GM12878 (cell line): ENCODE results near the gene APCDD1. TPM values are rescaled to one million over a fixed set of nuclear protein-coding genes. Genes with fewer than 3 reads are reported as not detected.

Source experiments
- ATAC-seq: fragments of 200-7000 bp; cut with Tn5 transposase; 3 replicates; pipeline ENCODE4 v1.9.1; 2020; ENCODE audit warnings: mild to moderate bottlenecking, moderate library complexity
- BruUV-seq: library from RNA; stranded (reverse); fragments of 400-500 nt; replicated peaks from 2 replicates; lab custom pipeline; 2021; lab: Mats Ljungman, UMichigan
- CTCF ChIA-PET: fragments of 300-600 bp; sonication (Branson Sonifier 250); formaldehyde crosslinking; extraction: SDS; loops from one replicate; lab custom pipeline; 2021; ENCODE audit warnings: inconsistent platforms; lab: Yijun Ruan, JAX
- POLR2A ChIA-PET: fragments of 350-600 bp; formaldehyde crosslinking; extraction: SDS; loops from one replicate; lab custom pipeline; 2021; ENCODE audit warnings: inconsistent platforms; lab: Charles Lee
- RAD21 ChIA-PET: fragments of 300-600 bp; sonication (Branson Sonifier 250); formaldehyde crosslinking; loops from one replicate; lab custom pipeline; 2023; ENCODE audit warnings: antibody characterized with exemption; ENCODE audit not compliant: unreplicated experiment; lab: Charles Lee
- SMC1A ChIA-PET: fragments of 300-600 bp; sonication (Branson Sonifier 250); formaldehyde crosslinking; loops from one replicate; lab custom pipeline; 2023; ENCODE audit not compliant: unreplicated experiment, uncharacterized antibody; lab: Charles Lee
- DNase-seq: peaks from one replicate; pipeline ENCODE4 v3.0.0-alpha.2; 2011; ENCODE audit warnings: low read depth, low spot score
- FAIRE-seq: peaks from 3 replicates; lab custom pipeline; 2011; peaks lifted over from hg19 to GRCh38; lab: Jason Lieb, UNC
- H2AFZ ChIP-seq: 2 replicates; pipeline ENCODE4 v1.6.0; 2011; ENCODE audit warnings: low read depth, low read length, control low read depth; ENCODE audit not compliant: control insufficient read depth
- H3K27ac ChIP-seq: 2 replicates; pipeline ENCODE4 v1.5.1; 2011; ENCODE audit warnings: control low read depth; ENCODE audit not compliant: control insufficient read depth, insufficient read depth
- H3K27me3 ChIP-seq, 2 experiments: replicated peaks in 1 of 2; 2 replicates each; pipeline versions ENCODE4 v1.6.0 to v1.6.1; 2011; ENCODE audit warnings: low read length in 1 of 2; ENCODE audit not compliant: control insufficient read depth in 2 of 2, insufficient read depth in 2 of 2
- H3K36me3 ChIP-seq, 2 experiments: 2 replicates each; pipeline ENCODE4 v1.5.1; 2011; ENCODE audit warnings: low read length in 1 of 2; ENCODE audit not compliant: control insufficient read depth in 2 of 2, insufficient read depth in 2 of 2
- H3K4me1 ChIP-seq: 2 replicates; pipeline ENCODE4 v1.6.1; 2011; ENCODE audit warnings: mild to moderate bottlenecking, low read length, moderate library complexity, mixed read lengths; ENCODE audit not compliant: control insufficient read depth, insufficient read depth
- H3K4me2 ChIP-seq: 2 replicates; pipeline ENCODE4 v1.6.0; 2011; ENCODE audit warnings: control low read depth; ENCODE audit not compliant: control insufficient read depth, insufficient read depth
- H3K4me3 ChIP-seq: fragments of 200-600 bp; sonication (generic); 2 replicates; pipeline ENCODE4 v1.5.1; 2016
- H3K79me2 ChIP-seq: 2 replicates; pipeline ENCODE4 v1.6.0; 2011; ENCODE audit warnings: low read length; ENCODE audit not compliant: control insufficient read depth, insufficient read depth
- H3K9ac ChIP-seq: 2 replicates; pipeline ENCODE4 v1.8.0; 2011; ENCODE audit warnings: low read length, control low read depth, mixed read lengths; ENCODE audit not compliant: control insufficient read depth, insufficient read depth
- H3K9me3 ChIP-seq: replicated peaks from 3 replicates; pipeline ENCODE4 v1.5.1; 2011; ENCODE audit warnings: mild to moderate bottlenecking, low read length; ENCODE audit not compliant: control insufficient read depth, insufficient read depth
- H4K20me1 ChIP-seq: 2 replicates; pipeline ENCODE4 v1.6.0; 2011; ENCODE audit not compliant: control insufficient read depth, insufficient read depth
- BCL11A ChIP-seq: IDR thresholded peaks from 2 replicates; pipeline ENCODE4 v1.6.1; 2011; ENCODE audit warnings: low read depth, low read length
- CBFB ChIP-seq: IDR thresholded peaks from 2 replicates; pipeline ENCODE4 v1.6.1; 2016; ENCODE audit warnings: antibody characterized with exemption, low read depth
- E2F4 ChIP-seq: IDR thresholded peaks from 2 replicates; pipeline ENCODE4 v1.6.1; 2012; ENCODE audit warnings: low read depth, low read length, improper control_type of control experiment
- HCFC1 ChIP-seq: fragments of 150-350 bp; IDR thresholded peaks from 2 replicates; pipeline ENCODE4 v1.6.1; 2014; ENCODE audit warnings: low read length
- IRF5 ChIP-seq: fragments of 450-650 bp; IDR thresholded peaks from 2 replicates; pipeline ENCODE4 v1.6.1; 2017; ENCODE audit warnings: borderline replicate concordance
- MEF2B ChIP-seq: fragments of 450-650 bp; IDR thresholded peaks from 2 replicates; pipeline ENCODE4 v1.6.1; 2018; ENCODE audit warnings: mild to moderate bottlenecking, moderate library complexity; ENCODE audit not compliant: partially characterized antibody, poor library complexity, severe bottlenecking
- MYB ChIP-seq: fragments of 150-350 bp; IDR thresholded peaks from 2 replicates; pipeline ENCODE4 v1.6.1; 2014; ENCODE audit warnings: mild to moderate bottlenecking, low read depth, low read length, borderline replicate concordance
- MYC ChIP-seq: IDR thresholded peaks from 2 replicates; pipeline ENCODE4 v1.6.1; 2011; ENCODE audit warnings: mild to moderate bottlenecking, low read length, moderate library complexity, inconsistent platforms; ENCODE audit not compliant: insufficient read depth, insufficient replicate concordance, insufficient read length, severe bottlenecking
- POU2F2 ChIP-seq: IDR thresholded peaks from 3 replicates; pipeline ENCODE4 v1.6.1; 2011; ENCODE audit warnings: low read depth, mild to moderate bottlenecking, low read length, borderline replicate concordance
- TAF1 ChIP-seq: IDR thresholded peaks from 2 replicates; pipeline ENCODE4 v1.6.1; 2011; ENCODE audit warnings: mild to moderate bottlenecking, low read depth, low read length, borderline replicate concordance
- ZNF384 ChIP-seq: IDR thresholded peaks from 2 replicates; pipeline ENCODE4 v1.6.1; 2012; ENCODE audit warnings: low read depth, mild to moderate bottlenecking, low read length, improper control_type of control experiment, borderline replicate concordance
- WGBS: methylation state at CpG from one replicate; pipeline ENCODE4 v1.1.6; 2016; ENCODE audit warnings: low lambda C conversion rate; ENCODE audit not compliant: insufficient replicate concordance, insufficient coverage; ENCODE audit errors: missing lambda C conversion rate; 5-methylcytosine and 5-hydroxymethylcytosine counted together
- in situ Hi-C: fragments of 300-500 bp; cut with MboI; formaldehyde crosslinking; loops from 9 replicates; pipeline ENCODE4 v1.14.3; 2018; ENCODE audit warnings: mixed read lengths
- intact Hi-C: fragments of 100-400 bp; cut with micrococcal nuclease; formaldehyde crosslinking; loops from one replicate; pipeline ENCODE4 v1.14.2; 2022; ENCODE audit not compliant: unreplicated experiment
- polyA plus RNA-seq, 11 experiments: library from polyadenylated mRNA; depleted of rRNA in 4 of 11; unstranded in 6 of 11; stranded (reverse) in 5 of 11; fragments of >200 nt; fragmentation: Nextera tagmentation in 4 of 11; fragmentation: Illumina TruSeq in 1 of 11; extraction: Ambion mirVana in 4 of 11; extraction: Trizol in 1 of 11; gene quantifications; 1 replicate in 1 of 11; 2 replicates in 10 of 11; pipeline versions ENCODE4 v1.2.1 to v1.2.3, GENCODE V29; 2011 to 2016; ENCODE audit warnings: inconsistent platforms in 2 of 11, missing spikeins in 2 of 11, low read depth in 1 of 11
- total RNA-seq, 4 experiments: library from RNA; depleted of rRNA in 3 of 4; stranded (reverse); fragments of >200 nt in 3 of 4; fragmentation: Illumina TruSeq in 1 of 4; extraction: Trizol in 1 of 4; gene quantifications; 2 replicates each; pipeline versions ENCODE4 v1.2.1 to v1.2.3, GENCODE V29; 2013 to 2021

The APCDD1 gene
- total and polyA plus RNA-seq, 10 of the 15 experiments (the other 5 are each of a cell fraction or from before 2014, with no cell fraction given), result not detected

DNA sequence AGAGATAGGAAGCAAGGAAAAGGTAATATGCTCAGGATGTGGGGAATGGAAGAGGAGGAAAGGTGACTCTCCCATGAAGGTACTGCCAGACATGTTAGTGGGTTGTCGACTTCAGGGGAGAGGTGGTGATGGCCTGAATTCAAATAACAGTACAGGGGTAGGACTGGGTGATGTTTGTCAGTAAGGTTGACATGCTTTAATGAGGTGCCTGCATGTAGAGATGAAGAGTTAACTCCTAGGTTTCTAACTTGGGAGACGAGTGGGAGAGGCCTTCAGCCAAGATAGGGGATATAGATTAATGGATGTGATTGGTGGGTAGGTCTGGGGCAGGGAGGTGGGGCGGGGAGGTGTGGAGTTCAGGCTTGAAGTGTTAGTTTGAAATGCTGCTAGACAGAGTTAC lies 74.0 kb downstream of the APCDD1 start:
- POLR2A ChIA-PET, result no interaction called here
- FAIRE-seq, result no peak
- no peak overlapping the region for H3K4me3 ChIP-seq

GRCh38 chr18:10530002-10530401 lies 75.6 kb downstream of the APCDD1 start:
- intact Hi-C loops, result no loop called here
- Histone ChIP-seq H3K79me2 (peaks cover 61% of the 10 kb centered on the region), H3K9me3 (no peaks in the 10 kb centered on the region), H3K36me3 (peaks cover 0 to 5% of the 10 kb centered on the region in 2 experiments; a peak in 2 of 4 replicates), H3K4me2 (peak overlapping the region; percentile 79), H4K20me1 (no peaks in the 10 kb centered on the region), H2AFZ (no peak overlapping the region), H3K4me1 (peaks cover 12% of the 10 kb centered on the region), H3K27me3 (no peaks in the 10 kb centered on the region), H3K9ac (no peak overlapping the region), H3K4me3 (peak overlapping the region; percentile 40; the same call in 1 of the 2 replicates), H3K27ac (peak overlapping the region; percentile 21; the same call in 1 of the 2 replicates)
- DNase-seq, result no peak
- SMC1A ChIA-PET, result interaction anchor here (1.1 to 1.3 kb wide), 2 partner anchors 10 to 14 kb away, joined by 3 to 4 read pairs; no protein-coding TSS in a partner anchor
- no peak for ATAC-seq
- CTCF ChIA-PET, result interaction anchor here (0.6 to 2.2 kb wide), 4 partner anchors 10 to 624 kb away, joined by 3 to 12 read pairs (median 7); no protein-coding TSS in a partner anchor
- no peak for FAIRE-seq
- in situ Hi-C loops, result no loop called here
- 0% methylated on average over 3 of the region's 3 CpGs for WGBS
- no TSS peak for BruUV-seq
- POLR2A ChIA-PET, result no interaction called here
- TF ChIP-seq ZNF384 (peak; percentile 66), E2F4 (no peak), CBFB (no peak), IRF5 (no peak)
- RAD21 ChIA-PET, result no interaction called here

More for the DNA sequence above, 74.0 kb downstream of the APCDD1 start:
- Histone ChIP-seq H3K9ac (no peak overlapping the region), H3K27ac (no peak overlapping the region), H2AFZ (no peak overlapping the region), H3K36me3 (peaks cover 0 to 2% of the 10 kb centered on the region in 2 experiments; a peak in 1 of 4 replicates), H3K4me2 (peak overlapping the region; percentile 82)
- SMC1A ChIA-PET, result interaction anchor here (1.3 kb wide), 1 partner anchor 12 kb away, joined by 4 read pairs; no protein-coding TSS in a partner anchor
- no peak for ATAC-seq
- TF ChIP-seq MYB, result no peak
- no peak for TF ChIP-seq BCL11A
- TF ChIP-seq MEF2B, result no peak
- TF ChIP-seq POU2F2, result no peak
- TF ChIP-seq MYC, result no peak
- TF ChIP-seq HCFC1, result no peak
- no peak for TF ChIP-seq TAF1
- TF ChIP-seq, all 136 proteins: peak for 0
- ChIA-PET RAD21 (interaction anchor here (2.4 kb wide), 1 partner anchor 625 kb away, joined by 7 read pairs; no protein-coding TSS in a partner anchor), CTCF (interaction anchor here (1.2 to 2.5 kb wide), 4 partner anchors 8 to 639 kb away, joined by 3 to 9 read pairs (median 6); no protein-coding TSS in a partner anchor)
- WGBS, result 74% methylated on average over 3 of the region's 3 CpGs
- H3K4me1 ChIP-seq, result peaks cover 16% of the 10 kb centered on the region
- intact Hi-C loops (no loop called here), in situ Hi-C loops (no loop called here)
- no peaks in the 10 kb centered on the region for H4K20me1 ChIP-seq
- no peak for DNase-seq
- BruUV-seq, result no TSS peak
- peaks cover 61% of the 10 kb centered on the region for H3K79me2 ChIP-seq
- H3K27me3 ChIP-seq, result no peaks in the 10 kb centered on the region
- H3K9me3 ChIP-seq, result no peaks in the 10 kb centered on the region
